Common myeloid progenitor, CD34-positive (primary cell): Measurements from ENCODE around the gene IDI2.
A peak's percentile ranks its signal among the peaks of the same experiment; 100 is the strongest.

Experiments
- CTCF ChIA-PET: fragments of 350-600 bp; sonication (Branson Sonifier 250); formaldehyde crosslinking; loops from one replicate; lab custom pipeline; 2021; ENCODE audit warnings: antibody characterized with exemption; lab: Charles Lee
- POLR2A ChIA-PET: fragments of 350-600 bp; sonication (Branson Sonifier 250); formaldehyde crosslinking; loops from one replicate; lab custom pipeline; 2021; ENCODE audit warnings: antibody characterized with exemption; lab: Charles Lee
- DNase-seq, 3 donors: peaks; one replicate each; pipeline versions ENCODE4 v3.0.0 to v3.0.0-alpha.2; 2013
- H3K27ac ChIP-seq, 2 experiments: 1 replicate in 1 of 2; 2 replicates in 1 of 2; pipeline ENCODE4 v1.7.0; 2013; ENCODE audit warnings: inconsistent platforms in 2 of 2, low read length in 2 of 2, mild to moderate bottlenecking in 2 of 2, low read depth in 1 of 2, moderate library complexity in 1 of 2; ENCODE audit not compliant: severe bottlenecking in 2 of 2, insufficient read depth in 1 of 2, poor library complexity in 1 of 2
- H3K27me3 ChIP-seq, 5 experiments: replicated peaks in 2 of 5; 1 replicate in 3 of 5; 2 replicates in 2 of 5; pipeline versions ENCODE4 v1.6.1 to v1.7.0; 2013; ENCODE audit warnings: low read length in 4 of 5, mild to moderate bottlenecking in 2 of 5, moderate library complexity in 2 of 5, inconsistent platforms in 1 of 5; ENCODE audit not compliant: insufficient read depth in 5 of 5, control insufficient read depth in 4 of 5
- H3K36me3 ChIP-seq, 4 experiments: 1 replicate in 2 of 4; 2 replicates in 2 of 4; pipeline versions ENCODE4 v1.6.1 to v1.7.0; 2013; ENCODE audit warnings: low read length in 3 of 4, control low read depth in 1 of 4, mild to moderate bottlenecking in 1 of 4; ENCODE audit not compliant: control insufficient read depth in 4 of 4, insufficient read depth in 4 of 4
- H3K4me1 ChIP-seq, 4 experiments: 1 replicate in 3 of 4; 2 replicates in 1 of 4; pipeline versions ENCODE4 v1.6.1 to v1.7.1; 2013; ENCODE audit warnings: low read length in 3 of 4, mild to moderate bottlenecking in 3 of 4, control low read depth in 1 of 4, inconsistent platforms in 1 of 4, moderate library complexity in 1 of 4; ENCODE audit not compliant: control insufficient read depth in 4 of 4, insufficient read depth in 4 of 4; ENCODE audit errors: control extremely low read depth in 1 of 4
- H3K4me3 ChIP-seq, 7 experiments: 1 replicate in 4 of 7; 2 replicates in 3 of 7; pipeline versions ENCODE4 v1.5.1 to v1.7.0; 2013; ENCODE audit warnings: mild to moderate bottlenecking in 7 of 7, low read length in 6 of 7, moderate library complexity in 6 of 7, inconsistent platforms in 2 of 7, low read depth in 2 of 7, control low read depth in 1 of 7; ENCODE audit not compliant: insufficient read depth in 4 of 7, control insufficient read depth in 1 of 7; ENCODE audit errors: extremely low read depth in 1 of 7
- H3K9me3 ChIP-seq, 5 experiments: 1 replicate in 4 of 5; 2 replicates in 1 of 5; pipeline versions ENCODE4 v1.6.1 to v1.7.1; 2013; ENCODE audit warnings: low read length in 4 of 5, mild to moderate bottlenecking in 2 of 5, inconsistent platforms in 1 of 5, low read depth in 1 of 5, moderate library complexity in 1 of 5; ENCODE audit not compliant: control insufficient read depth in 4 of 5, insufficient read depth in 2 of 5; ENCODE audit errors: control extremely low read depth in 1 of 5
- WGBS: methylation state at CpG from one replicate; pipeline ENCODE4 v1.1.5; 2013; ENCODE audit not compliant: insufficient coverage; 5-methylcytosine and 5-hydroxymethylcytosine counted together

Gene IDI2

DNA sequence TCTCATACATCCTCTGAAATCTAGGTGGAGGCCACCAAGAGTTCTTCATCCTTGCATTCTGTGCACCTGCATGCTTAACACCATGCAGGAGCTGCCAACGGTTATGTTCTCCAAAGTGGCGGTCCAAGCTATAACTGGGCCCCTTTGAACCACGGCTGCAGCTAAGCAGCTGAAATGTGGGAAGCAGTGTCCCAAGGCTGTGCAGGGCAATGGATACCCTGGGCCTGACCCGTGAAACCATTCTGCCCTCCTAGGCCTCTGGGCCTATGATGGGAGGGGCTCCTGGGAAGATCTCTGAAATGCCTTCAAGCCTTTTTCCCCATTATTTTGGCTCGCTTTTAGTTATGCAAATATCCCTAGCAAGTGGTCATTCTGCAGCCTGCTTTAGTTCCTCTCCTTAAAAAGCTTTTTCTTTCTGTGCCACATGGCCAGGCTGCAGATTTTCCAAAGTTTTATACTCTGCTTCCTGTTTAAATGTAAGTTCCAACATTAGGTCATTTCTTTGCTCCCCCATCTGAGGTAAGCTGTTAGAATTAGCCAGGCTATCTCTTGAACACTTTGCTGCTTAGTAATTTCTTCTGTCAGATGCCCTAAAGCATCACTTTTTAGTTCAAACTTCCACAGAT lies 45.1 kb downstream of the IDI2 start:
- no peaks in the 10 kb centered on the region for H3K36me3 ChIP-seq
- no peak overlapping the region for H3K4me3 ChIP-seq
- ChIA-PET CTCF (no interaction called here), POLR2A (no interaction called here)
- H3K27ac ChIP-seq = no peak overlapping the region
- no peak for DNase-seq
- 95% methylated on average over 5 of the region's 5 CpGs for WGBS
- no peaks in the 10 kb centered on the region for H3K27me3 ChIP-seq
- H3K4me1 ChIP-seq = no peaks in the 10 kb centered on the region
- peaks cover 6 to 37% (median 21%) of the 10 kb centered on the region in 5 experiments for H3K9me3 ChIP-seq

DNA sequence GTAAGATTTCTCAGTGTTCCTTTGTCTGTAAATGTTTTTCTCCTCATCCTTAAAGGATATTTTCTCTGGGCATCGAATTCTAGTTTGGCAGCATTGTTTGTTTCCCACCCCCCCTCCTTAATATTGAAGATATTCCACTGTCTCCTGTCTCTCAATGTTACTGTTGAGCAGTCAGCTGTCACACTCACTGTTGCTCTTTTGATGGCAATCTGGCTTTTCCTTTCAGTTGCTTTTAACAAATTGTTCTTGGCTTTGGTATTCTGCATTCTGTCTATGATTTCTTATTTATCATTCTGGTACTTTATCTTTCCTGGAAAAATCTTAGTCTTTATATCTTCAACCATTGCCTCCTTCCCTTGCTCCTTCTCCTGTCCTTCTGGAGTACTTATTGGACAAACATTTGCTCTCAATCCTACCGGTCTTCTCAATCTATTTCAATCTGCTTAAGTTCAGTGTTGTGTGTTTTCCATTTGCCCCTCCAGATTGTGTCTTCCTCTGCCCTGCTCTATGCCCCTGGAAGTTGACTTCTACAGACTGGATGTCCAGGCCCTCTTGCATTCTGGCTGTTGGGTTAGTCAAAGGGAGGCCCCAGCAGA lies 46.7 kb downstream of the IDI2 start:
- Histone ChIP-seq H3K9me3 (peaks cover 6 to 37% (median 21%) of the 10 kb centered on the region in 5 experiments), H3K4me3 (no peak overlapping the region), H3K27me3 (no peaks in the 10 kb centered on the region), H3K36me3 (no peaks in the 10 kb centered on the region), H3K4me1 (no peaks in the 10 kb centered on the region), H3K27ac (no peak overlapping the region)
- CTCF ChIA-PET = no interaction called here
- WGBS = 89% methylated on average over 2 of the region's 2 CpGs
- POLR2A ChIA-PET = interaction anchor here (0.8 kb wide), 1 partner anchor 17 kb away, joined by 3 read pairs; no protein-coding TSS in a partner anchor
- DNase-seq = peak in 2 of 3 donors; percentile 31 to 39

DNA sequence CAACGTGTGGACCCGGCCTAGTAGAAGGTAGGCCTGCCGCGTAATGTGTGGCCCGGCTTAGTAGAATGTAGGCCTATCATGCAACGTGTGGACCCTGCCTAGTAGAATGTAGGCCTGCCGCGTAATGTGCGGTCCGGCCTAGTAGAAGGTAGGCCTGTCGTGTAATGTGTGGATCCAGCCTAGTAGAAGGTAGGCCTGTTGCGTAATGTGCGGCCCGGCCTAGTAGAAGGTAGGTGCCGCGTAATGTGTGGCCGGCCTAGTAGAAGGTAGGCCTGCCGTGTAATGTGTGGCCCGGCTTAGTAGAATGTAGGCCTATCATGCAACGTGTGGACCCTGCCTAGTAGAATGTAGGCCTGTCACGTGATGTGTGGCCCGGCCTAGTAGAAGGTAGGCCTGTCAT lies 49.3 kb downstream of the IDI2 start:
- Histone ChIP-seq H3K36me3 (no peaks in the 10 kb centered on the region), H3K4me1 (peaks cover 0 to 4% (median 0%) of the 10 kb centered on the region in 4 experiments), H3K4me3 (no peak overlapping the region), H3K27ac (no peak overlapping the region), H3K27me3 (no peaks in the 10 kb centered on the region), H3K9me3 (peaks cover 6 to 44% (median 22%) of the 10 kb centered on the region in 5 experiments)
- DNase-seq = no peak
- ChIA-PET POLR2A (no interaction called here), CTCF (no interaction called here)
- 97% methylated on average over 20 of the region's 22 CpGs for WGBS

DNA sequence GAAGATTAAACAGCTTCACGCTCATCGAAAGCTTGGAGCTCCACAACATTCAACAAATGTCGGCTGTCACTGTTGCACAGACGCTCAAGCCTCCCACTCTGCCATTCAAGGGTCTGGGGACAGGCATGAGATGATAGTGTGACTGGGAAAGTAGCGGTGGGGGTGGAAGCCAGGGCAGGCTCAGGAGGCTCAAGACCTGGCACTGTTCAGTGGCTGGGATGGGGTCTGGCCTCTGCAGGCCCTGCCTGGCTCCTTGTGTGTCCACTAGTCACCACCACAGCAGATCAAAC lies 50.9 kb downstream of the IDI2 start:
- no peaks in the 10 kb centered on the region for H3K36me3 ChIP-seq
- peaks cover 0 to 5% (median 2%) of the 10 kb centered on the region in 5 experiments for H3K27me3 ChIP-seq
- WGBS = 100% methylated on average over 3 of the region's 5 CpGs
- H3K4me1 ChIP-seq = peaks cover 0 to 10% (median 0%) of the 10 kb centered on the region in 4 experiments
- DNase-seq = no peak
- no peak overlapping the region for H3K4me3 ChIP-seq
- POLR2A ChIA-PET = no interaction called here
- no peak overlapping the region for H3K27ac ChIP-seq
- peaks cover 5 to 29% (median 9%) of the 10 kb centered on the region in 5 experiments for H3K9me3 ChIP-seq
- CTCF ChIA-PET = no interaction called here

DNA sequence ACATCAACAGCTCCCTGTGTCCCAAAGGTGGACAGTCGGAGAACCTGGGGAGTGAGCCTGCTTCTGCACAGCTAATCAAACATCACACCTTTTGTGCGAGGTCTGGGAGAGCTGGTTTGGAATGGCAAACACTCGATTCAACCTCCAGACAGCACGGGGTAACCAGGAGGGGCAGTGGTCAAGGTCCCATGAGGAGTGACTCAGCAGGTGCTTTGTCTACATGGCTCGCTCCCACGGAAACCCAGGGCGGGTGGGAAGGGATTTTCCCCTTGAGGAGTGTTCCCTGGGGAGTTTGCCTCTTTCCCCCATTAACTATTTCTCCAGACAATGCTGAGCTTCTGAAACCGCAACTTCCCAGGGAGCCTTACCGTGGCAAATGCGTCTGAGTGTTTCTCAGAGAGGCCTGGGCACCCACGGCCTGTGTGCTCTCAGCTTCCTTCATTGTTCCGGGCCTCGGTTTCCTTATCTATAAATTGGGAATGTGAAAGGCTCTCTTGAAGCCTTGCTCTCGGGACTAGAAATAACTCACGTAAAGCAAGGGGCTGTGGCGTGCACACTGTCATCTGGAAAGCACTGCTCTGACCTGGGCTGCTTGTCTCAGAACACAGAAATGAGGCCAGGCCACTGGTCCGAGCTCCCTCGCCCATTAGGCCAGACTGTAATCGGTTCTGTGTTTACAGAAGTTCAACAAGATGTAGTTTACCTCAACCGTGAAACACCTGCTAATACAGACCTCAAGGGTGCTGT lies 51.4 kb downstream of the IDI2 start:
- WGBS = 91% methylated on average over 17 of the region's 20 CpGs
- POLR2A ChIA-PET = no interaction called here
- H3K4me1 ChIP-seq = peaks cover 0 to 10% (median 0%) of the 10 kb centered on the region in 4 experiments
- peaks cover 0 to 8% (median 3%) of the 10 kb centered on the region in 5 experiments for H3K27me3 ChIP-seq
- H3K9me3 ChIP-seq = peaks cover 5 to 25% (median 6%) of the 10 kb centered on the region in 5 experiments
- no peak overlapping the region for H3K27ac ChIP-seq
- no peak for DNase-seq
- no peak overlapping the region for H3K4me3 ChIP-seq
- H3K36me3 ChIP-seq = no peaks in the 10 kb centered on the region
- CTCF ChIA-PET = no interaction called here

DNA sequence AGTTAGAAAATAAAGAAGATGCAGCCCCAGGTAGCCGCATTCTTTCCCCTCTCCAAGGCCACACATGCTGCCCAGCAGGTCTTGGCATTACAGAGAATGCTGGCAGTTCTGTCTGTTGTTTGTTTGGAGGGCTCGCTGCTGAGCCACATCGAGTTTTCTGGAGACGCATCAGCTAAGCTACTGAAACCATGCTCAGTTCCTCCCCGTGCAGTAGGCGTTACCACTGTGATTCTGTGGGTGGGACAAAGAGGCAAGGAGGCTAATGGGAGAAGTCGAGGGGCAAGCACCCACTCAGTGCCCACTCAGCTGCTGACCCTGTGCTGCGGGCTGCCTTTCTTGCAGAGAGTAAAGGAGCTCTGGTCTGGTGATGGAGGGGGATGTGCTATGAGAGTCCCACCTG lies 52.9 kb downstream of the IDI2 start:
- Histone ChIP-seq H3K4me1 (peaks cover 0 to 10% (median 0%) of the 10 kb centered on the region in 4 experiments), H3K36me3 (no peaks in the 10 kb centered on the region), H3K27ac (no peak overlapping the region), H3K4me3 (no peak overlapping the region), H3K9me3 (peaks cover 0 to 14% (median 5%) of the 10 kb centered on the region in 5 experiments), H3K27me3 (peaks cover 0 to 15% (median 6%) of the 10 kb centered on the region in 5 experiments)
- POLR2A ChIA-PET = no interaction called here
- DNase-seq = no peak
- WGBS = 92% methylated on average over 8 of the region's 8 CpGs
- CTCF ChIA-PET = interaction anchor here (0.6 kb wide), 1 partner anchor 223 kb away, joined by 3 read pairs; no protein-coding TSS in a partner anchor

DNA sequence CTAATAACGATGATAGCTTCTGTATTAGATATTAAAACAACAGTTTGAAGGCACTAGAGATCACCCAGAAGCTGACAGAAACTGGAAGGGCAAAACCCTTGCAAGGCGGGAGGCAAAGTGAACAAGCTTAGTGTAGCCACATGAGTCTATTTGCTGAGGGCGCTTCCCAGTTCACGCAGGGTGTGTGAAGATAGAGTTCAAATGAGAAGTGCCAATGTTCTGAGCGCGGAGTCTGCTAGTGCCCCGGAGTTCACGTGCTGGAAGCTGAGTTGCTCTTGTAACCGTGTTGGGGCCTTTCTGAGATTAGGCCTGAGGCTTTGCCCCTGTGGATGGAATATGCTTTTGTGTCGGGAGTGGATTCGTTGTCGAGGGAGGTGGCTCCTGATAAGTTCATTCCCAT lies 54.0 kb downstream of the IDI2 start:
- 92% methylated on average over 8 of the region's 12 CpGs for WGBS
- CTCF ChIA-PET = no interaction called here

More for the DNA sequence above, 54.0 kb downstream of the IDI2 start:
- peaks cover 0 to 11% (median 5%) of the 10 kb centered on the region in 5 experiments for H3K9me3 ChIP-seq
- no peaks in the 10 kb centered on the region for H3K36me3 ChIP-seq
- H3K27ac ChIP-seq = no peak overlapping the region
- peaks cover 0 to 10% (median 0%) of the 10 kb centered on the region in 4 experiments for H3K4me1 ChIP-seq
- H3K4me3 ChIP-seq = no peak overlapping the region
- DNase-seq = no peak
- POLR2A ChIA-PET = no interaction called here
- H3K27me3 ChIP-seq = peaks cover 0 to 15% (median 6%) of the 10 kb centered on the region in 5 experiments
